Transverse colon (tissue), 4 donors: ENCODE measurements around the gene AGPAT4.

Experiments used
- EP300 ChIP-seq: sonication (generic); formaldehyde crosslinking; IDR thresholded peaks from one replicate; pipeline ENCODE4 v1.6.1; 2017; ENCODE audit warnings: antibody characterized with exemption, low read depth
- POLR2A ChIP-seq: fragments of 450-650 bp; IDR thresholded peaks from one replicate; pipeline ENCODE4 v1.6.1; 2016; ENCODE audit warnings: antibody characterized with exemption, mild to moderate bottlenecking, moderate library complexity
- POLR2AphosphoS5 ChIP-seq, 3 donors: sonication (generic); formaldehyde crosslinking; IDR thresholded peaks; one replicate each; pipeline ENCODE4 v1.6.1; 2016; ENCODE audit warnings: antibody characterized with exemption in 3 of 3
- TF ChIP-seq, protein P1 (sequence below), 5 experiments: fragments of 200-600 bp in 3 of 5; fragments of 450-650 bp in 2 of 5; sonication (generic) in 3 of 5; IDR thresholded peaks; 1 replicate in 2 of 5; 2 replicates in 3 of 5; pipeline ENCODE4 v1.5.1; 2016 to 2017; ENCODE audit warnings: antibody characterized with exemption in 5 of 5, inconsistent platforms in 3 of 5, mild to moderate bottlenecking in 2 of 5, moderate library complexity in 1 of 5

DNA sequence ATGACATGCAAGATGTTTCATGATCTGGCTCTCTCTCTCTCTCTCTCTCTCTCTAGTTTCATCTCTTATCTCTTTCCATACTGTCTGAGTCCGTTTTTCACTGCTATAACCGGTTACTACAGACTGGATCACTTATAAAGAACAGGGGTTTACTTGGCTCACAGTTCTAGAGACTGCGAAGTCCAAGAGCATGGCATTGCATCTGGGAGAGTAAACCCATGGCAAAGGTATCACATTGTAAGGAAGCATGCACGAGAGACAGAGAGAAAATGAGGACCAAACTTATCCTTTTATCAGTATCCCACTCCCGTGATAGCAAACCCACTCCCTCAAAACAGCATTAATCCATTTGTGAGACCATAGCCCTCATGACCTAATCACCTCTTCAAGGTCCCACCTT, 7.2 kb upstream of the AGPAT4 start:
- TF ChIP-seq, protein P1, sequence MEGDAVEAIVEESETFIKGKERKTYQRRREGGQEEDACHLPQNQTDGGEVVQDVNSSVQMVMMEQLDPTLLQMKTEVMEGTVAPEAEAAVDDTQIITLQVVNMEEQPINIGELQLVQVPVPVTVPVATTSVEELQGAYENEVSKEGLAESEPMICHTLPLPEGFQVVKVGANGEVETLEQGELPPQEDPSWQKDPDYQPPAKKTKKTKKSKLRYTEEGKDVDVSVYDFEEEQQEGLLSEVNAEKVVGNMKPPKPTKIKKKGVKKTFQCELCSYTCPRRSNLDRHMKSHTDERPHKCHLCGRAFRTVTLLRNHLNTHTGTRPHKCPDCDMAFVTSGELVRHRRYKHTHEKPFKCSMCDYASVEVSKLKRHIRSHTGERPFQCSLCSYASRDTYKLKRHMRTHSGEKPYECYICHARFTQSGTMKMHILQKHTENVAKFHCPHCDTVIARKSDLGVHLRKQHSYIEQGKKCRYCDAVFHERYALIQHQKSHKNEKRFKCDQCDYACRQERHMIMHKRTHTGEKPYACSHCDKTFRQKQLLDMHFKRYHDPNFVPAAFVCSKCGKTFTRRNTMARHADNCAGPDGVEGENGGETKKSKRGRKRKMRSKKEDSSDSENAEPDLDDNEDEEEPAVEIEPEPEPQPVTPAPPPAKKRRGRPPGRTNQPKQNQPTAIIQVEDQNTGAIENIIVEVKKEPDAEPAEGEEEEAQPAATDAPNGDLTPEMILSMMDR (IDR thresholded peaks at IDR 0.05), result no peak
- TF ChIP-seq POLR2A, result no peak
- TF ChIP-seq EP300, result no peak
- TF ChIP-seq POLR2AphosphoS5 (IDR thresholded peaks at IDR 0.05), result no peak
